Suprapubic skin (tissue), 4 donors: ENCODE results near the gene CCND3.

Source experiments
- EP300 ChIP-seq: sonication (generic); formaldehyde crosslinking; IDR thresholded peaks from one replicate; pipeline ENCODE4 v1.6.1; 2017; ENCODE audit warnings: antibody characterized with exemption
- POLR2AphosphoS5 ChIP-seq, 3 donors: sonication (generic); formaldehyde crosslinking; IDR thresholded peaks; one replicate each; pipeline ENCODE4 v1.6.1; 2017; ENCODE audit warnings: antibody characterized with exemption in 3 of 3
- TF ChIP-seq, protein P1 (sequence below), 2 donors: fragments of 200-600 bp in 1 of 2; fragments of 450-650 bp in 1 of 2; sonication (generic) in 1 of 2; IDR thresholded peaks; one replicate each; pipeline ENCODE4 v1.5.1; 2016 to 2019; ENCODE audit warnings: antibody characterized with exemption in 2 of 2, mild to moderate bottlenecking in 1 of 2, moderate library complexity in 1 of 2

- TF ChIP-seq EP300 (no peak), POLR2AphosphoS5 (IDR thresholded peaks at IDR 0.05) (no peak)
- TF ChIP-seq, protein P1, sequence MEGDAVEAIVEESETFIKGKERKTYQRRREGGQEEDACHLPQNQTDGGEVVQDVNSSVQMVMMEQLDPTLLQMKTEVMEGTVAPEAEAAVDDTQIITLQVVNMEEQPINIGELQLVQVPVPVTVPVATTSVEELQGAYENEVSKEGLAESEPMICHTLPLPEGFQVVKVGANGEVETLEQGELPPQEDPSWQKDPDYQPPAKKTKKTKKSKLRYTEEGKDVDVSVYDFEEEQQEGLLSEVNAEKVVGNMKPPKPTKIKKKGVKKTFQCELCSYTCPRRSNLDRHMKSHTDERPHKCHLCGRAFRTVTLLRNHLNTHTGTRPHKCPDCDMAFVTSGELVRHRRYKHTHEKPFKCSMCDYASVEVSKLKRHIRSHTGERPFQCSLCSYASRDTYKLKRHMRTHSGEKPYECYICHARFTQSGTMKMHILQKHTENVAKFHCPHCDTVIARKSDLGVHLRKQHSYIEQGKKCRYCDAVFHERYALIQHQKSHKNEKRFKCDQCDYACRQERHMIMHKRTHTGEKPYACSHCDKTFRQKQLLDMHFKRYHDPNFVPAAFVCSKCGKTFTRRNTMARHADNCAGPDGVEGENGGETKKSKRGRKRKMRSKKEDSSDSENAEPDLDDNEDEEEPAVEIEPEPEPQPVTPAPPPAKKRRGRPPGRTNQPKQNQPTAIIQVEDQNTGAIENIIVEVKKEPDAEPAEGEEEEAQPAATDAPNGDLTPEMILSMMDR (IDR thresholded peaks at IDR 0.05), result no peak
Measured at GRCh38 chr6:41974281-41974825, 32.7 kb upstream of the CCND3 start.
